Ishikawa (cell line): ENCODE measurements around the gene APLN.

Experiments used
- CEBPB ChIP-seq: IDR thresholded peaks from 2 replicates; pipeline ENCODE4 v1.6.1; 2012
- CREB1 ChIP-seq: IDR thresholded peaks from 2 replicates; pipeline ENCODE4 v1.6.1; 2012; ENCODE audit warnings: low read depth
- EGR1 ChIP-seq: IDR thresholded peaks from 2 replicates; pipeline ENCODE4 v1.6.1; 2012
- EP300 ChIP-seq: IDR thresholded peaks from 2 replicates; pipeline ENCODE4 v1.6.1; 2012; ENCODE audit warnings: borderline replicate concordance
- FOXM1 ChIP-seq: IDR thresholded peaks from 2 replicates; pipeline ENCODE4 v1.6.1; 2012; ENCODE audit warnings: low read depth, borderline replicate concordance
- NFIC ChIP-seq: IDR thresholded peaks from 2 replicates; pipeline ENCODE4 v1.6.1; 2012
- RAD21 ChIP-seq: IDR thresholded peaks from 2 replicates; pipeline ENCODE4 v1.6.1; 2012; ENCODE audit warnings: low read depth
- TAF1 ChIP-seq: IDR thresholded peaks from 2 replicates; pipeline ENCODE4 v1.6.1; 2012; ENCODE audit warnings: low read depth, mild to moderate bottlenecking
- TCF12 ChIP-seq: IDR thresholded peaks from 2 replicates; pipeline ENCODE4 v1.6.1; 2012; ENCODE audit warnings: low read depth
- TEAD4 ChIP-seq: IDR thresholded peaks from 2 replicates; pipeline ENCODE4 v1.6.1; 2012
- YY1 ChIP-seq: IDR thresholded peaks from 2 replicates; pipeline ENCODE4 v1.6.1; 2012; ENCODE audit warnings: low read depth
- ZBTB7A ChIP-seq: IDR thresholded peaks from 2 replicates; pipeline ENCODE4 v1.6.1; 2012; ENCODE audit warnings: low read depth
- TF ChIP-seq, protein P1 (sequence below): IDR thresholded peaks from 2 replicates; pipeline ENCODE4 v1.6.1; 2012; ENCODE audit warnings: low read depth, mild to moderate bottlenecking
- TF ChIP-seq, protein P2 (sequence below): IDR thresholded peaks from 2 replicates; pipeline ENCODE4 v1.6.1; 2012
- TF ChIP-seq, protein P3 (sequence below): IDR thresholded peaks from 2 replicates; pipeline ENCODE4 v1.6.1; 2012

APLN gene

DNA sequence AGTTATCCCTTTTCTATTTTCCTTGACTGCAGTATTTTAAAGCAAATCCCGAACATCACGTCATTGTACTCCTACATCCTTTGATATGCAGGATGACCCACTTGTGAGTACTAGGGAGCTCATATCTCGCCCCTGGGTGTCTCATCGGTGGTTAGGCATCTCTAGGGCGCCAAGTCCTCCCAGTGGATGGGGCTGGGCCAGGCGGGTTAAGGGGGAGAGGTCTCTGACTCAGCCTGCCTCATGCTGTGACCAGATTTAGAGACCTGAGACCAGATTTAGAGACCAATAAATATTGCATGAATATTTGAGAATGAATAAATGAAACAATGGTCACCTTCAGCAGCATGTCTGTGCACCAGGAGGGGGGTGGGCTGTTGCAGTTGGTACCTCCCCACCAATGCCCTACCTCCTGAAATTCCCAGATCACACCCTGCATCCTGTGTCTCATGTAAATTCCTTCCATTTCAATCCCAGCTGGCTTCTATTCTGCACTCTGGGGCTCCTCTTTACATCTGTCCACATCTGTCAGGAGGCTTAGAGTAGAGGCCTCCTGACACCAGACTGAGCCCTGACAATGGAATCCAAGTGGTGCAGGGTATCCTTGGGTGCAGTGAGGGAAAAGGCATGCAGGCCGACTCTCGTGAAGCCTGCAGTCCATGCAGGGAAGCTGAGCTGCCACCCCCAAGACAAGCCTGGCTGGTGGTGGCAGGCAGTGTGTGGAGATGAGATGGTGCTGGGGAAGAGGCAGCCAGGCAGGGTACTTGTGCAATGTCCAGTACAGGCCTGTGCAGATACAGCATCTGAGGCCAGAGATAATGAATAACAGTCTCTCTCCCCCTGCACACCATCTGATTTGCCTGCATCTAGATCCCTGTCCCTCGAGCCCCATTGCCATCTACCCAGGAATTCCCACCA lies 5.2 kb downstream of the APLN start:
- TF ChIP-seq, protein P1, sequence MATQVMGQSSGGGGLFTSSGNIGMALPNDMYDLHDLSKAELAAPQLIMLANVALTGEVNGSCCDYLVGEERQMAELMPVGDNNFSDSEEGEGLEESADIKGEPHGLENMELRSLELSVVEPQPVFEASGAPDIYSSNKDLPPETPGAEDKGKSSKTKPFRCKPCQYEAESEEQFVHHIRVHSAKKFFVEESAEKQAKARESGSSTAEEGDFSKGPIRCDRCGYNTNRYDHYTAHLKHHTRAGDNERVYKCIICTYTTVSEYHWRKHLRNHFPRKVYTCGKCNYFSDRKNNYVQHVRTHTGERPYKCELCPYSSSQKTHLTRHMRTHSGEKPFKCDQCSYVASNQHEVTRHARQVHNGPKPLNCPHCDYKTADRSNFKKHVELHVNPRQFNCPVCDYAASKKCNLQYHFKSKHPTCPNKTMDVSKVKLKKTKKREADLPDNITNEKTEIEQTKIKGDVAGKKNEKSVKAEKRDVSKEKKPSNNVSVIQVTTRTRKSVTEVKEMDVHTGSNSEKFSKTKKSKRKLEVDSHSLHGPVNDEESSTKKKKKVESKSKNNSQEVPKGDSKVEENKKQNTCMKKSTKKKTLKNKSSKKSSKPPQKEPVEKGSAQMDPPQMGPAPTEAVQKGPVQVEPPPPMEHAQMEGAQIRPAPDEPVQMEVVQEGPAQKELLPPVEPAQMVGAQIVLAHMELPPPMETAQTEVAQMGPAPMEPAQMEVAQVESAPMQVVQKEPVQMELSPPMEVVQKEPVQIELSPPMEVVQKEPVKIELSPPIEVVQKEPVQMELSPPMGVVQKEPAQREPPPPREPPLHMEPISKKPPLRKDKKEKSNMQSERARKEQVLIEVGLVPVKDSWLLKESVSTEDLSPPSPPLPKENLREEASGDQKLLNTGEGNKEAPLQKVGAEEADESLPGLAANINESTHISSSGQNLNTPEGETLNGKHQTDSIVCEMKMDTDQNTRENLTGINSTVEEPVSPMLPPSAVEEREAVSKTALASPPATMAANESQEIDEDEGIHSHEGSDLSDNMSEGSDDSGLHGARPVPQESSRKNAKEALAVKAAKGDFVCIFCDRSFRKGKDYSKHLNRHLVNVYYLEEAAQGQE: no peak
- no peak for TF ChIP-seq CREB1
- no peak for TF ChIP-seq FOXM1
- no peak for TF ChIP-seq TEAD4
- TF ChIP-seq ZBTB7A: no peak
- TF ChIP-seq, protein P2, sequence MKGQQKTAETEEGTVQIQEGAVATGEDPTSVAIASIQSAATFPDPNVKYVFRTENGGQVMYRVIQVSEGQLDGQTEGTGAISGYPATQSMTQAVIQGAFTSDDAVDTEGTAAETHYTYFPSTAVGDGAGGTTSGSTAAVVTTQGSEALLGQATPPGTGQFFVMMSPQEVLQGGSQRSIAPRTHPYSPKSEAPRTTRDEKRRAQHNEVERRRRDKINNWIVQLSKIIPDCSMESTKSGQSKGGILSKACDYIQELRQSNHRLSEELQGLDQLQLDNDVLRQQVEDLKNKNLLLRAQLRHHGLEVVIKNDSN: no peak

DNA sequence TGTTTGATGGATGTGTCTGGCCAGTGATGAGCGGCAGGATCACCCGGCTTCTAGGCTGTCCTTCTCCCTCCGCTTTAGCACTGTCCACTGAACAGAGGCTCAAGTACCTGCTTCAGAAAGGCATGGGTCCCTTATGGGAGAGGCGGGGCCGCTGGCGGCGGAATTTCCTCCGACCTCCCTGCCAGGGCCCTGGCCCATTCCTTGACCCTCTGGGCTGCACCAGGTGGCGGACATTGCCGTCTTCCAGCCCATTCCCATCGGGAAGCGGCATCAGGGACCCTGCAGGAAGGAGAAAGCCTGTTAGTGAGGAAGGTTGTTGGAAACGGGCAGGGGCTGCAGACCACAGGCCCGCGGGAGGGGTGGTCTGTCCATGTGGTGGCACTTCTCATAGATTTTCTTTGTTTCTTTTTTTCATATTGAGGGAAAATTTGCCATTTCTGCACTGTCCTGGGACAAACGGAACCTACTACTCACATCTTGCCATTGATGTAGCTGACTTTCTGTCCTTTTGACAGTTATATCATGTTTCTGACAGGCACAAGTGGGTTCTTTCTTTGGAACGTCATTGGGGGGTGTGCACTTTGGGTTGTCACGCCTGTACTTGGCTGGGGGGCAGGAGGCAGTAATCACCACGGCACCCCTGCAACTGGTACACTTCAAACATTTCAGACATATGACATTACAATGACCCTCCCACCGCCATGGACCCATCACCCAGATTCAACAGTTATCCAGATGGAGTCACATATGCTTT lies 6.1 kb downstream of the APLN start:
- TF ChIP-seq EP300 (no peak), CEBPB (no peak), EGR1 (no peak), FOXM1 (no peak), RAD21 (no peak), TAF1 (no peak), CREB1 (no peak), NFIC (no peak), YY1 (no peak), TCF12 (no peak)
- TF ChIP-seq, protein P1: no peak

DNA sequence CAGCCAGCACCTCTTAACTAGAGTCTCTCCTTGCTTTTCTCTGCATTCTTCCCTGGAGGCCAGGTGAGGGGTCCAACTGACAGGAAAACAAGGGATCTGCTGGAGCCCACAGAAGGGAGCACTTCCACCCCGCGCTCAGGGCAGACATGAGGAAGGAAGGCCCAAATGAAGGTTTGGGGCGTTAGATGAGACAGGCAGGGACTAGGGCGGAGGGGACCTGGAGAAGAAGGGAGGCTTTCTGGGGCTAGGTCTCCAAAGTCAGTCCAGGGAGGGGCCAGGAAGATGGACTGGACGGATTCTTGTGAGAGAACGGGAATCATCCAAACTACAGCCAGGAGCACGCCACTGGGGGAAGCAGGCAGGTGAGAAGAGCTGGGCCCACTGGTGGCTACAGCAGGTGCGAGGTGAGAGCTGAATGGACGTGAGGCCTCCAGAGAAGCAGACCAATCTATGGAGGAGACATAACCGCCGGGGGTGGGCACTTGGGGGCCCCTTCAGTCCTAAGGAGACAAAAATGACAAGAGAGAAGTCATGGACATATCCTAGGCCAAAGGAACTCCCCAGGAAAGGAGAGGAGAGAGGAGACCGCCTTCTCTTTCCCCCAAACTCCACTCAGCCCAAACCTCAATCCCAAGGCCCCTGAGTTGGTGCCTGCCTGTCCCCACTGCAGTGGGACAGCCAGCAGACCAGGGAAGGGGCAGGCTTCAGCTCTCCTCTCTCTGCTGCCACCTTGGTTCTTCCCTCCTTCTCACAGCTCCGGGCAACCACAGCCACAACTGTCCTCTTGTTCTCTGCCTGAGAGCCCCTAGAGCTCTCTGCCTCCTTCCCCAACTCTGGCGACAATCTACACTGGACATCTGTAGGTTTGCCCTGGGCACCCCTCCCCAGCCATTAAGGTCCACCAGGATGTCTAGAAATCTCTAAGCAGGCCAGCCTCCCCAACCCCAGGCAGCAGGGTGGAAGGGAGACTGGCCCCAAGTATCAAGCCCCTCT lies 7.0 kb downstream of the APLN start:
- TF ChIP-seq EP300 (no peak), EGR1 (no peak), RAD21 (no peak), NFIC (no peak), FOXM1 (no peak), CREB1 (no peak), TEAD4 (no peak), TCF12 (no peak), TAF1 (no peak), ZBTB7A (no peak), CEBPB (no peak), YY1 (no peak)
- TF ChIP-seq, protein P2: no peak
- TF ChIP-seq, protein P1: no peak
- TF ChIP-seq, protein P3, sequence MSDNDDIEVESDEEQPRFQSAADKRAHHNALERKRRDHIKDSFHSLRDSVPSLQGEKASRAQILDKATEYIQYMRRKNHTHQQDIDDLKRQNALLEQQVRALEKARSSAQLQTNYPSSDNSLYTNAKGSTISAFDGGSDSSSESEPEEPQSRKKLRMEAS: no peak
